Common myeloid progenitor, CD34-positive (primary cell): Measurements from ENCODE around the gene MR1.

Experiments
- CTCF ChIA-PET: fragments of 350-600 bp; sonication (Branson Sonifier 250); formaldehyde crosslinking; loops from one replicate; lab custom pipeline; 2021; ENCODE audit warnings: antibody characterized with exemption; lab: Charles Lee
- POLR2A ChIA-PET: fragments of 350-600 bp; sonication (Branson Sonifier 250); formaldehyde crosslinking; loops from one replicate; lab custom pipeline; 2021; ENCODE audit warnings: antibody characterized with exemption; lab: Charles Lee
- DNase-seq, 3 donors: peaks; one replicate each; pipeline versions ENCODE4 v3.0.0 to v3.0.0-alpha.2; 2013
- H3K27ac ChIP-seq, 2 experiments: 1 replicate in 1 of 2; 2 replicates in 1 of 2; pipeline ENCODE4 v1.7.0; 2013; ENCODE audit warnings: inconsistent platforms in 2 of 2, low read length in 2 of 2, mild to moderate bottlenecking in 2 of 2, low read depth in 1 of 2, moderate library complexity in 1 of 2; ENCODE audit not compliant: severe bottlenecking in 2 of 2, insufficient read depth in 1 of 2, poor library complexity in 1 of 2
- H3K27me3 ChIP-seq, 5 experiments: replicated peaks in 2 of 5; 1 replicate in 3 of 5; 2 replicates in 2 of 5; pipeline versions ENCODE4 v1.6.1 to v1.7.0; 2013; ENCODE audit warnings: low read length in 4 of 5, mild to moderate bottlenecking in 2 of 5, moderate library complexity in 2 of 5, inconsistent platforms in 1 of 5; ENCODE audit not compliant: insufficient read depth in 5 of 5, control insufficient read depth in 4 of 5
- H3K36me3 ChIP-seq, 4 experiments: 1 replicate in 2 of 4; 2 replicates in 2 of 4; pipeline versions ENCODE4 v1.6.1 to v1.7.0; 2013; ENCODE audit warnings: low read length in 3 of 4, control low read depth in 1 of 4, mild to moderate bottlenecking in 1 of 4; ENCODE audit not compliant: control insufficient read depth in 4 of 4, insufficient read depth in 4 of 4
- H3K4me1 ChIP-seq, 4 experiments: 1 replicate in 3 of 4; 2 replicates in 1 of 4; pipeline versions ENCODE4 v1.6.1 to v1.7.1; 2013; ENCODE audit warnings: low read length in 3 of 4, mild to moderate bottlenecking in 3 of 4, control low read depth in 1 of 4, inconsistent platforms in 1 of 4, moderate library complexity in 1 of 4; ENCODE audit not compliant: control insufficient read depth in 4 of 4, insufficient read depth in 4 of 4; ENCODE audit errors: control extremely low read depth in 1 of 4
- H3K4me3 ChIP-seq, 7 experiments: 1 replicate in 4 of 7; 2 replicates in 3 of 7; pipeline versions ENCODE4 v1.5.1 to v1.7.0; 2013; ENCODE audit warnings: mild to moderate bottlenecking in 7 of 7, low read length in 6 of 7, moderate library complexity in 6 of 7, inconsistent platforms in 2 of 7, low read depth in 2 of 7, control low read depth in 1 of 7; ENCODE audit not compliant: insufficient read depth in 4 of 7, control insufficient read depth in 1 of 7; ENCODE audit errors: extremely low read depth in 1 of 7
- H3K9me3 ChIP-seq, 5 experiments: 1 replicate in 4 of 5; 2 replicates in 1 of 5; pipeline versions ENCODE4 v1.6.1 to v1.7.1; 2013; ENCODE audit warnings: low read length in 4 of 5, mild to moderate bottlenecking in 2 of 5, inconsistent platforms in 1 of 5, low read depth in 1 of 5, moderate library complexity in 1 of 5; ENCODE audit not compliant: control insufficient read depth in 4 of 5, insufficient read depth in 2 of 5; ENCODE audit errors: control extremely low read depth in 1 of 5
- WGBS: methylation state at CpG from one replicate; pipeline ENCODE4 v1.1.5; 2013; ENCODE audit not compliant: insufficient coverage; 5-methylcytosine and 5-hydroxymethylcytosine counted together

MR1 gene

GRCh38 chr1:181061891-181062835, 28.4 kb downstream of the MR1 start:
- WGBS, result 41% methylated on average over 12 of the region's 15 CpGs
- peaks cover 0 to 17% (median 6%) of the 10 kb centered on the region in 4 experiments for H3K36me3 ChIP-seq
- peaks cover 6 to 22% (median 14%) of the 10 kb centered on the region in 4 experiments for H3K4me1 ChIP-seq
- DNase-seq, result peak in 2 of 3 donors; percentile 46 to 51
- peaks cover 0 to 8% (median 1%) of the 10 kb centered on the region in 5 experiments for H3K9me3 ChIP-seq
- ChIA-PET CTCF (interaction anchor here (0.8 to 2.6 kb wide), 9 partner anchors 17 to 178 kb away, joined by 3 to 7 read pairs (median 3); no protein-coding TSS in a partner anchor), POLR2A (no interaction called here)
- H3K27me3 ChIP-seq, result no peaks in the 10 kb centered on the region
- peak overlapping the region in 5 of 7 experiments; percentile 21 to 57 (median 53) for H3K4me3 ChIP-seq
- H3K27ac ChIP-seq, result peak overlapping the region in 1 of 2 experiments; percentile 54

- H3K27me3 ChIP-seq, result no peaks in the 10 kb centered on the region
- H3K27ac ChIP-seq, result no peak overlapping the region
- peaks cover 0 to 16% (median 6%) of the 10 kb centered on the region in 4 experiments for H3K36me3 ChIP-seq
- CTCF ChIA-PET, result interaction anchor here (0.8 to 2.6 kb wide), 8 partner anchors 13 to 178 kb away, joined by 3 to 7 read pairs (median 3); no protein-coding TSS in a partner anchor
- H3K9me3 ChIP-seq, result peaks cover 0 to 8% (median 1%) of the 10 kb centered on the region in 5 experiments
- WGBS, result 51% methylated on average over 5 of the region's 6 CpGs
- POLR2A ChIA-PET, result interaction anchor here (0.8 kb wide), 1 partner anchor 97 kb away, joined by 7 read pairs; no protein-coding TSS in a partner anchor
- peak overlapping the region in 3 of 7 experiments; percentile 21 to 57 (median 49) for H3K4me3 ChIP-seq
- DNase-seq, result peak in 2 of 3 donors; percentile 53 to 62
- H3K4me1 ChIP-seq, result peaks cover 6 to 22% (median 14%) of the 10 kb centered on the region in 4 experiments
Measured at GRCh38 chr1:181062836-181063428, 29.1 kb downstream of the MR1 start.

GRCh38 chr1:181064011-181064623, 30.3 kb downstream of the MR1 start:
- H3K27ac ChIP-seq, result no peak overlapping the region
- DNase-seq, result no peak
- peaks cover 0 to 5% (median 0%) of the 10 kb centered on the region in 5 experiments for H3K9me3 ChIP-seq
- peaks cover 0 to 8% (median 2%) of the 10 kb centered on the region in 4 experiments for H3K36me3 ChIP-seq
- ChIA-PET CTCF (interaction anchor here (1.0 to 2.6 kb wide), 6 partner anchors 12 to 25 kb away, joined by 3 to 7 read pairs (median 3); no protein-coding TSS in a partner anchor), POLR2A (interaction anchor here (0.8 kb wide), 1 partner anchor 96 kb away, joined by 7 read pairs; no protein-coding TSS in a partner anchor)
- WGBS, result 72% methylated on average over 4 of the region's 6 CpGs
- H3K4me3 ChIP-seq, result no peak overlapping the region
- peaks cover 6 to 22% (median 14%) of the 10 kb centered on the region in 4 experiments for H3K4me1 ChIP-seq
- H3K27me3 ChIP-seq, result no peaks in the 10 kb centered on the region

GRCh38 chr1:181064702-181065101, 30.9 kb downstream of the MR1 start:
- WGBS, result no CpG with 5 or more reads among the region's 1 CpG
- H3K9me3 ChIP-seq, result peaks cover 0 to under 1% (median 0%) of the 10 kb centered on the region in 5 experiments
- ChIA-PET POLR2A (no interaction called here), CTCF (interaction anchor here (1.0 to 1.7 kb wide), 3 partner anchors 11 to 21 kb away, joined by 3 to 4 read pairs (median 3); no protein-coding TSS in a partner anchor)
- no peak for DNase-seq
- no peak overlapping the region for H3K4me3 ChIP-seq
- peaks cover 0 to 3% (median 0%) of the 10 kb centered on the region in 4 experiments for H3K36me3 ChIP-seq
- H3K4me1 ChIP-seq, result peaks cover 6 to 22% (median 14%) of the 10 kb centered on the region in 4 experiments
- H3K27me3 ChIP-seq, result no peaks in the 10 kb centered on the region
- H3K27ac ChIP-seq, result no peak overlapping the region

- peaks cover 0 to 2% (median 0%) of the 10 kb centered on the region in 5 experiments for H3K9me3 ChIP-seq
- POLR2A ChIA-PET, result no interaction called here
- CTCF ChIA-PET, result no interaction called here
Measured at GRCh38 chr1:181073638-181074037, 39.9 kb downstream of the MR1 start.

GRCh38 chr1:181075766-181076350, 42.1 kb downstream of the MR1 start:
- Histone ChIP-seq H3K4me3 (no peak overlapping the region), H3K4me1 (peaks cover 0 to 16% (median 0%) of the 10 kb centered on the region in 4 experiments), H3K27me3 (no peaks in the 10 kb centered on the region), H3K27ac (no peak overlapping the region), H3K36me3 (no peaks in the 10 kb centered on the region), H3K9me3 (peaks cover 0 to 2% (median 0%) of the 10 kb centered on the region in 5 experiments)
- ChIA-PET CTCF (interaction anchor here (0.7 to 2.5 kb wide), 8 partner anchors 8 to 180 kb away, joined by 3 to 13 read pairs (median 3); no protein-coding TSS in a partner anchor), POLR2A (interaction anchor here (0.7 kb wide), 2 partner anchors 54 to 340 kb away, joined by 3 to 6 read pairs; no protein-coding TSS in a partner anchor)
- 100% methylated on average over 3 of the region's 5 CpGs for WGBS
- no peak for DNase-seq

More at GRCh38 chr1:181073638-181074037, 39.9 kb downstream of the MR1 start:
- no peak overlapping the region for H3K4me3 ChIP-seq
- no peaks in the 10 kb centered on the region for H3K36me3 ChIP-seq
- WGBS, result 100% methylated on average over 2 of the region's 10 CpGs
- no peaks in the 10 kb centered on the region for H3K27me3 ChIP-seq
- no peak for DNase-seq
- H3K4me1 ChIP-seq, result peaks cover 0 to 8% (median 0%) of the 10 kb centered on the region in 4 experiments
- no peak overlapping the region for H3K27ac ChIP-seq
